ENCODE data around the gene SLC2A3.
"Not testable (repeated sequence)": the region's sequence is repeated elsewhere in the genome, so short reads cannot be mapped to it uniquely, and the experiment has no call there.

The SLC2A3 gene

GRCh38 chr12:7935590-7936581 is at the start of gene SLC2A3:
Gene SLC2A3, minus strand, starts transcription at chr12:7936187. Its CDS starts 153 bp downstream, at chr12:7936034.
- Histone ChIP-seq H3K4me3 (peak within 1 kb of the TSS; percentile 39 to 73 (median 55)), H3K27ac (peak within 1 kb of the TSS in 20 of 21 experiments; percentile 60 to 91 (median 81))

- no peak overlapping the region for H3K4me3 ChIP-seq
Observed at GRCh38 chr12:7984900-7985299, 48.9 kb upstream of the SLC2A3 start.

GRCh38 chr12:7983460-7983859 is 47.5 kb upstream of the SLC2A3 start:
- H3K4me3 ChIP-seq, H3K27ac ChIP-seq: not testable (repeated sequence)

More at GRCh38 chr12:7984900-7985299, 48.9 kb upstream of the SLC2A3 start:
- no peak overlapping the region for H3K27ac ChIP-seq

- not testable (repeated sequence) for H3K27ac ChIP-seq, H3K4me3 ChIP-seq
Observed at GRCh38 chr12:7983019-7983418, 47.0 kb upstream of the SLC2A3 start.

DNA sequence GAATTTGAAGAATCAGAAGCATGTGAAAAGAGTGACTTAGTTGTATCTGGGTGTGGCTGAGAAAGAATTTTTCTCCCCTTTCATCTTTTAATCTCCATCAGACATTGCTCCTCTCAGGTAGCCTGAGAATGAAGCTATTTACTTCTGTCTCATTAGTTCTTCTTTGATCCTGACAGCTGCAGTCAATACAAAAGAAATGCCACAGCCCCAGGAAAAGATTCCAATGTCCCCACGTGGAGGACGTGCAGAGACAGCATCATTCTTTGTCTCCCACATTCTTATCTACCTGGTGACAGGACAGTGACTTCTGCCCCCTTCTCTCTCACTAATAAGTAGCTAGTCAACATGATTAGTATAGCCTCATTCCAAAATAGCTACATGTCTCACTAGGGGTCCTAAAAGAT is 46.3 kb upstream of the SLC2A3 start:
- H3K4me3 ChIP-seq, H3K27ac ChIP-seq: not testable (repeated sequence)

- Histone ChIP-seq H3K4me3 (no peak overlapping the region), H3K27ac (no peak overlapping the region)
Observed at GRCh38 chr12:7981446-7981845, 45.5 kb upstream of the SLC2A3 start.

DNA sequence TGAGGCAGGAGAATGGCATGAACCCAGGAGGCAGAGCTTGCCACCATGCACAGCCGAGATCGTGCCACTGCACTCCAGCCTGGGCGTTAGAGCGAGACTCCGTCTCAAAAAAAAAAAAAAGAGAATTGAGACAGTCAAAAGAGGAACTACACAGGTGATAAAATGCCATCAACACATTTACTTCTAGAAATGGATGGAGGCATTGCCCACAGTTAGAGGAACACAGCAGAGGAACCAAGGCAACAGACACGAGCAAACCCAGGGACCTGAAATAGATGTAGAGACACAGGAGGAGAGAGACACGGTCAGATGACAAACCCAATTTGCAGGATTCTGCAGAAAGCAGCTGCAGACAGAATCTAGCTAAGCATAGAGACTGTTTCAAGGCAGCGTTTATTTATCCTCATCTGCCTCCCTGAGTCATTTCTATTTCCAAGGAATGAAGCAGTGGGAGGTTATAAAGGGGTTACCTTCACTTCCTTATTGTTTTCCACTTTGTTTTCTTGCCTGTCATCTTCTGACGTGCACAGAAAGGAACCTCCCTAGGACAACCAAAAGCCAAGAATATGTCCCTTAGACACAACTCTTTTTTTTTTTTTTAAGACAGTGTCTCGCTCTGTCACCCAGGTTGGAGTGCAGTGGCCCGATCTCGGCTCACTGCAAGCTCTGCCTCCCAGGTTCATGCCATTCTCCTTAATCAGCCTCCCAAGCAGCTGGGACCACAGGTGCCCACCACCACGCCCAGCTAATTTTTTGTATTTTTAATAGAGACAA is 41.6 kb upstream of the SLC2A3 start:
- H3K4me3 ChIP-seq, H3K27ac ChIP-seq: not testable (repeated sequence)

DNA sequence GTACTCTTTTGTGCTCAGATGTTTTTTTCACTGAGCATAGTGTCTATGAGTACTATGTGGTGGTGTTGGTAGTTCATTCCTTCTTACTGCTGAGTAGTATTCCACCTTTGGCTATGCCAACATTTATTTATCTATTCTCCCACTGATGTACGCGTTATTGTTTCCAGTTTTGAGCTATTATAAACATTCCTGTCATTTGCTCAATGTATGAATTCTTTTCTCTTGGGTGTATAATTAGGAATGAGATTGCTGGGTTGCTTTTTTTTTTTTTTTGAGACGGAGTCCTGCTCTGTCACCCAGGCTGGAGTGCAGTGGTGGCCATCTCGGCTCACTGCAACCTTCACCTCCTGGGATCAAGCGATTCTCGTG is 37.5 kb upstream of the SLC2A3 start:
- H3K27ac ChIP-seq = no peak overlapping the region
- no peak overlapping the region for H3K4me3 ChIP-seq

GRCh38 chr12:7972734-7973456 is 36.9 kb upstream of the SLC2A3 start:
- Histone ChIP-seq H3K4me3 (no peak overlapping the region), H3K27ac (peak overlapping the region in 7 of 21 experiments; percentile 7 to 46 (median 26))

GRCh38 chr12:7972269-7972668 is 36.3 kb upstream of the SLC2A3 start:
- H3K4me3 ChIP-seq = not testable (repeated sequence)
- peak overlapping the region in 5 of 21 experiments; percentile 12 to 46 (median 26) for H3K27ac ChIP-seq

DNA sequence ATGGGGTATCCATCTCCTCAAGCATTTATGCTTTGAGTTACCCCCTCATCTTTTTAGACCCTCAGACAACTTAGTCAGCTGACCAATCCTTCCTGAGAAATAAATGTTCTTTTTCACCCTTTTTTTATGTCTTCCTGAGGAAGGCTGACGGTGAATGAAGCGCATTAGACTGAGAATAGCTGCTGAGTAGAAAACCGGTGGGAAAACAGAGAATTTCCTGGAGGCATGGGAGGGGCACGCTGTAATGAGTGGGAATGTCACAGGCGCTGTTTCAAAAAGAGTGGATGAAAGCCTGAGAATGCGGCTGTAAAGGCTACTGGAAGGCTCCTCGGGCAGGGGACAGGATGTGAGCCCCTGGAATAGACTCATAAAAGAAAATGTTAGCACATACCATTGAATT is 35.8 kb upstream of the SLC2A3 start:
- H3K27ac ChIP-seq = peak overlapping the region in 18 of 21 experiments; percentile 78 to 93 (median 87)
- H3K4me3 ChIP-seq = peak overlapping the region in 1 of 7 experiments; percentile 41

DNA sequence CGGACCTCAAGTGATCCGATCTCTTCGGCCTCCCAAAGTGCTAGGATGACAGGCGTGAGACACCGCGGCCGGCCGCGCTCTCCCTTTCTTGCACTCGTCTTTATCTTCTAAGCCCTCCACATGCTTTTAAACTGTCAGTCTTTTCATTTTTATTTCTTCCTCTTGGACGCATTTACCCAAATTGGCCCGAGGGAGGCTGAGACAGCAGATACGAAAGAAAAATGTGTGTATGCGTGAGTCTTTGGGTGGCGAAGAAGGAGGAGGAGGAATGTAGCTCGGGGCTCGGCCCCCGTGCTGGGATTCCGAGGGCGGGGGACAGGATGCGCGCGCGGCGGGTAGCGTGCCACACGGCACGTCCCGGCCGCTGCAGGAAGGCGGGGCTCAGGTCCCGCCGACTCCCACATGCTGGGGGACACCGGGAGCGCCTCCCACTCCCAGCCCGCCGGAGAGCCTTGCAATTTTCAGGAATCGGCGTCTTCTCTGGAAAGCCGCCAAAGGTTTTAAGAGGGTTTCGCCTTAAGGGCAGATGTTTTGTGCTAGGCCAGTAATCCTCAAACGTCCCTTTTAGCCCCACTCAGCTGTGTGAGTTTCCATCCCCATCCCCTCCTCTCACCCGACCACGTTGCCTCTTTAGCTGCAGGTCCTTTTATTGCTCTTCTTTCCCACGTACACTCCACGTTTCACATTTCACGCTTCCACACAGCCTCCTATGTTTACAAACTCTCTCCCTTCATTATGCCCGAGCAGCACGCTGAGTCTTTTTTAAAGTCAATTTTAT is 34.7 kb upstream of the SLC2A3 start:
- Histone ChIP-seq H3K4me3 (peak overlapping the region; percentile 33 to 54 (median 39)), H3K27ac (peak overlapping the region in 20 of 21 experiments; percentile 36 to 93 (median 86))

GRCh38 chr12:7966563-7966962 is 30.6 kb upstream of the SLC2A3 start:
- Histone ChIP-seq H3K27ac (no peak overlapping the region), H3K4me3 (no peak overlapping the region)

GRCh38 chr12:7964669-7965068 is 28.7 kb upstream of the SLC2A3 start:
- H3K4me3 ChIP-seq, H3K27ac ChIP-seq: not testable (repeated sequence)

DNA sequence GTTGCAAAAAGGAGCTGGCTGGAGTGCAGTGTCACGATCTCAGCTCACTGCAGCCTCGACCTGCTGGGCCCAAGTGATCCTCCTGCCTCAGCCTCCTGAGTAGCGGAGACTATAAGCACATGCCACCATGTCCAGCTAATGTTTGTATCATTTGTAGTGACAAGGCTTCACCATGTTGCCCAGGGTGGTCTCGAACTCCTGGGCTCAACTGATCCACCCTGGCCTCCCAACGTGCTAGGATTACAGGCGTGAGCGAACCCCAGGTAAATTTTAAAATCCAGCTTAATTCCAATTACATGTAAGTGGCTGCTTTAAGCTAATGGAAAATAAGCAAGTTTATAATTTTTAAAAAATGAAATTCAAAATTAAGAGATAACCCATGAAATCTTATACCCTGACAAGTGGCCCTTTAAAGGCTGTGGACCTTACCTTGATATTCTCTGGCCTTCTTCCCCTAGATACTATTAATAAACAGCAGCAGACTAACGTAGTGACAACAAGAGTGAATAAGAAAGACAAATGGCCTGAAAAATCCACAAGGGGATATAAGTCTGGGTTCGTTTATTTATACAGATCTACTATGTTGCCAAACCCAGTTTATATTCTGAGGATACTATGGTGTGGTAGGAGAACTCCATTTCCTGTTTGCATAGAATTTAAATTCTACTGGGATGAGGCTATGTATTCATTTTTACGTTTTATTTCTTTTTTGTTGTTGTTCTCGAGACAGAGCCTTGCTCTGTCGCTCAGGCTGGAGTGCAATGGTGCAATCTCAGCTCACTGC is 25.6 kb upstream of the SLC2A3 start:
- Histone ChIP-seq H3K4me3 (peak overlapping the region in 5 of 7 experiments; percentile 27 to 42 (median 35)), H3K27ac (peak overlapping the region in 19 of 21 experiments; percentile 2 to 94 (median 77))

DNA sequence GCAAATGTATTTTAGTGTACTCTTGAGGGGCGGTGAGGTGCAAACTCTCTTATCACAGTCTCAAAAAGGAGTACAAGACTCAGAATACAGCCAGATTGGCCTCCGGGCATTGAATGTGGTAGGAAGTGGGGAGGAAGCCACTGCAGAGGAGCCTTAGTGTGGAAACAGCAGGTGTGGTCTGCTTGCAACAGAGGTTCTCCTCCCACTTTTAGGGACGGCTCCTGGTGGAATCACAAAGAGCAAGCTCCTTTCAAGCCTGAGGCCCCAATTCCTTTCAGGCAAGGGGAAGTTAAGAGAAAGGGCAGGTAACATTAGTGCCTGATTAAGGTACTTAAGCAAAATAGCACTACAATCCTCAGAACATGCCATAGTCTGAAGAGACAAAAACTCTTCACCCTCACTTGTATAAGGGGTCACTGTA is 23.7 kb upstream of the SLC2A3 start:
- Histone ChIP-seq H3K27ac (peak overlapping the region in 19 of 21 experiments; percentile 45 to 94 (median 77)), H3K4me3 (peak overlapping the region in 4 of 7 experiments; percentile 27 to 37 (median 34))

- Histone ChIP-seq H3K4me3 (no peak overlapping the region), H3K27ac (peak overlapping the region in 16 of 21 experiments; percentile 45 to 94 (median 78))
Observed at GRCh38 chr12:7959278-7959677, 23.3 kb upstream of the SLC2A3 start.

DNA sequence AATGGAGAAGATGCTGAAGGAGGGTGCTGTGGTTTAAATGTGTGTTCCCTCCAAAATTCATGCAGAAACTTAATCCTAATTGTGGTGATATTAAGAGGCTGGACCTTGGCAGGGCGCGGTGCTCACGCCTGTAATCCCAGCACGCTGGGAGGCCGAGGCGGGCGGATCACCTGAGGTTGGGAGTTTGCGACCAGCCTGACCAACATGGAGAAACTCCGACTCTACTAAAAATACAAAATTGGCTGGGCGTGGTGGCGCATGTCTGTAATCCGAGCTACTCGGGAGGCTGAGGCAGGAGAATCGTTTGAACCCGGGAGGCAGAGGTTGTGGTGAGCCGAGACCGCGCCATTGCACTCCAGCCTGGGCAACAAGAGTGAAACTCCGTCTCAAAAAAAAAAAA is 18.9 kb upstream of the SLC2A3 start:
- H3K27ac ChIP-seq, H3K4me3 ChIP-seq: not testable (repeated sequence)
